Natural killer cell (primary cell): ENCODE data around the gene TMEM107. TPM values are rescaled to one million over a fixed set of nuclear protein-coding genes. Genes with fewer than 3 reads are reported as not detected.

Experiments
- ATAC-seq, 3 donors: fragments of 150-1000 bp in 2 of 3; fragments of 200-7000 bp in 1 of 3; cut with Tn5 transposase; 1 replicate in 1 of 3; 2 replicates in 2 of 3; pipeline ENCODE4 v1.10.0; 2021; ENCODE audit warnings: mild to moderate bottlenecking in 2 of 3, moderate library complexity in 2 of 3
- DNase-seq, 2 donors: peaks; one replicate each; pipeline versions ENCODE4 v3.0.0 to v3.0.0-alpha.2; 2013 to 2021; ENCODE audit warnings: mixed read lengths in 1 of 2
- H3K27ac ChIP-seq: one replicate; pipeline ENCODE4 v1.5.1; 2013; ENCODE audit warnings: mild to moderate bottlenecking, low read length
- H3K27me3 ChIP-seq: one replicate; pipeline ENCODE4 v1.6.1; 2013; ENCODE audit warnings: low read length; ENCODE audit not compliant: control insufficient read depth, insufficient read depth
- H3K36me3 ChIP-seq: one replicate; pipeline ENCODE4 v1.6.1; 2013; ENCODE audit warnings: low read length; ENCODE audit not compliant: control insufficient read depth, insufficient read depth
- H3K4me1 ChIP-seq: one replicate; pipeline ENCODE4 v1.6.1; 2013; ENCODE audit warnings: low read length; ENCODE audit not compliant: control insufficient read depth, insufficient read depth
- H3K4me3 ChIP-seq: one replicate; pipeline ENCODE4 v1.5.1; 2013; ENCODE audit warnings: low read length
- H3K9me3 ChIP-seq: one replicate; pipeline ENCODE4 v1.6.1; 2013; ENCODE audit warnings: low read length; ENCODE audit not compliant: control insufficient read depth, insufficient read depth
- H3K27ac Mint-ChIP-seq, 2 donors: one replicate each; pipeline ENCODE4 v1.8.0; 2022; ENCODE audit warnings: mild to moderate bottlenecking in 2 of 2, mixed read lengths in 2 of 2, moderate library complexity in 1 of 2
- H3K27me3 Mint-ChIP-seq, 2 donors: one replicate each; pipeline ENCODE4 v1.8.0; 2022; ENCODE audit warnings: low read depth in 2 of 2, mixed read lengths in 2 of 2
- H3K36me3 Mint-ChIP-seq: one replicate; pipeline ENCODE4 v1.8.0; 2022; ENCODE audit warnings: mixed read lengths
- H3K4me1 Mint-ChIP-seq, 2 donors: one replicate each; pipeline ENCODE4 v1.8.0; 2022; ENCODE audit warnings: mixed read lengths in 2 of 2
- H3K4me3 Mint-ChIP-seq: one replicate; pipeline ENCODE4 v1.8.0; 2022; ENCODE audit warnings: mild to moderate bottlenecking, moderate library complexity, mixed read lengths
- H3K9me3 Mint-ChIP-seq, 2 donors: one replicate each; pipeline ENCODE4 v1.8.0; 2022; ENCODE audit warnings: mixed read lengths in 2 of 2
- CTCF ChIP-seq: fragments of 200-600 bp; IDR thresholded peaks from one replicate; pipeline ENCODE4 v1.8.0; 2022; ENCODE audit warnings: antibody characterized with exemption
- WGBS: methylation state at CpG from one replicate; pipeline ENCODE4 v1.1.7; 2013; ENCODE audit warnings: missing lambda C conversion rate; ENCODE audit not compliant: insufficient coverage; 5-methylcytosine and 5-hydroxymethylcytosine counted together
- intact Hi-C: fragments of 100-400 bp; cut with micrococcal nuclease; formaldehyde crosslinking; loops from one replicate; pipeline ENCODE4 v1.14.2; 2022
- total RNA-seq, 4 donors: library from RNA; stranded (reverse); fragments of 120-200 nt in 1 of 4; gene quantifications; one replicate each; pipeline versions ENCODE4 v1.2.3 to v1.2.4, GENCODE V29; 2013 to 2022

The TMEM107 gene
- total RNA-seq, 3 donors from 2014 or later (not counting 1 experiment from before 2014, with no cell fraction given) = 48.9 to 101 (median 96.1) TPM

- no peak for ATAC-seq
These were observed 33.1 kb downstream of the TMEM107 start for GRCh38 chr17:8142887-8143580.

GRCh38 chr17:8142158-8142886, 33.9 kb downstream of the TMEM107 start:
- H3K9me3 Mint-ChIP-seq = no peaks in the 10 kb centered on the region
- peak in 1 of 2 donors; percentile 31 for DNase-seq
- no peaks in the 10 kb centered on the region for H3K36me3 Mint-ChIP-seq

More at GRCh38 chr17:8142887-8143580, 33.1 kb downstream of the TMEM107 start:
- no peak overlapping the region for H3K27ac ChIP-seq
- H3K27ac Mint-ChIP-seq = peak overlapping the region; percentile 59 to 81
- H3K9me3 Mint-ChIP-seq = no peaks in the 10 kb centered on the region
- H3K36me3 Mint-ChIP-seq = no peaks in the 10 kb centered on the region
- peaks cover 0 to 26% of the 10 kb centered on the region in 2 donors for H3K4me1 Mint-ChIP-seq
- WGBS = 95% methylated on average over 14 of the region's 15 CpGs
- H3K4me3 ChIP-seq = no peak overlapping the region
- peak in 1 of 2 donors; percentile 21 for DNase-seq
- H3K9me3 ChIP-seq = no peaks in the 10 kb centered on the region
- H3K4me1 ChIP-seq = peaks cover 23% of the 10 kb centered on the region
- no peak for TF ChIP-seq CTCF
- no peaks in the 10 kb centered on the region for H3K27me3 Mint-ChIP-seq
- H3K4me3 Mint-ChIP-seq = no peak overlapping the region
- H3K36me3 ChIP-seq = peaks cover 61% of the 10 kb centered on the region
- no peaks in the 10 kb centered on the region for H3K27me3 ChIP-seq
- intact Hi-C loops = no loop called here

GRCh38 chr17:8141741-8142140, 34.4 kb downstream of the TMEM107 start:
- H3K9me3 Mint-ChIP-seq = no peaks in the 10 kb centered on the region
- H3K27me3 ChIP-seq = no peaks in the 10 kb centered on the region
- H3K27ac ChIP-seq = no peak overlapping the region
- no peaks in the 10 kb centered on the region for H3K27me3 Mint-ChIP-seq
- H3K36me3 Mint-ChIP-seq = no peaks in the 10 kb centered on the region
- DNase-seq (peak in 1 of 2 donors; percentile 24), ATAC-seq (no peak)
- intact Hi-C loops = no loop called here
- peaks cover 28% of the 10 kb centered on the region for H3K4me1 ChIP-seq
- 94% methylated on average over 11 of the region's 11 CpGs for WGBS
- H3K27ac Mint-ChIP-seq = no peak overlapping the region
- H3K36me3 ChIP-seq = peaks cover 48% of the 10 kb centered on the region
- peak overlapping the region; percentile 74 for H3K4me3 Mint-ChIP-seq
- no peak for TF ChIP-seq CTCF
- H3K4me3 ChIP-seq = no peak overlapping the region
- peaks cover 0 to 16% of the 10 kb centered on the region in 2 donors for H3K4me1 Mint-ChIP-seq
- H3K9me3 ChIP-seq = no peaks in the 10 kb centered on the region

More at GRCh38 chr17:8142158-8142886, 33.9 kb downstream of the TMEM107 start:
- Histone ChIP-seq H3K4me3 (no peak overlapping the region), H3K4me1 (peaks cover 28% of the 10 kb centered on the region), H3K36me3 (peaks cover 54% of the 10 kb centered on the region), H3K27ac (no peak overlapping the region), H3K27me3 (no peaks in the 10 kb centered on the region), H3K9me3 (no peaks in the 10 kb centered on the region)
- Mint-ChIP-seq H3K27ac (no peak overlapping the region), H3K4me3 (peak overlapping the region; percentile 74), H3K27me3 (no peaks in the 10 kb centered on the region), H3K4me1 (peaks cover 0 to 20% of the 10 kb centered on the region in 2 donors)
- intact Hi-C loops = no loop called here
- 97% methylated on average over 23 of the region's 23 CpGs for WGBS
- ATAC-seq = no peak
- TF ChIP-seq CTCF = no peak
